ENCODE measurements around the gene TBCEL. TPM values are rescaled to one million over a fixed set of nuclear protein-coding genes. Genes with fewer than 3 reads are reported as not detected.
A peak's percentile ranks its signal among the peaks of the same experiment; 100 is the strongest.

The TBCEL gene
- total RNA-seq, 4 donors from 2014 or later, result 8.5 to 37.1 (median 11.3) TPM

DNA sequence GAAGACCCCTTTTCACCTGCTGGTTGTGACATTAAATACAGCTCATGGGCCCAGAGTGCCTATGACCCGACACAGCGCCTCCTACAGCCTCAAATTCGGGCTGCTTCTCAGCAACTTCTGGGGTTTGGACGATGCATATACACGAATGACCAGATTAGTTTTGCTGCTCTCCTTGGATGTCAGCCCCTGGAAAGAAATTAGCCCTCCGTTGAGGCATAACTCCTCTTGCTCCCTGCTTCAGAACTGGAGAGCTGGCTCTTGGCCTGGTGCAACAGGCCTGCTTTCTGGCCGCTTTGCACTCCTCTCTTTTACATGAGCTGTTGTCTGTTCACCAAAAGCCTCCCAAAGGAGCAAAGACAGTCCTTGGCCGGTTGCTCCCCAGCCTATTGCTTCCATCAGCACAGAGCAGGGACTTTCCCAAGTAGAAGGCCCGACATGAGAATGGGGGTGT is 80.4 kb downstream of the TBCEL start:
- peak overlapping the region in 1 of 4 donors; percentile 5 for H3K27ac ChIP-seq
- H3K4me3 ChIP-seq, result no peak overlapping the region
- no peak for DNase-seq
- H3K4me1 ChIP-seq, result peaks cover 0 to 4% (median 0%) of the 10 kb centered on the region in 4 donors
- TF ChIP-seq, protein P1, sequence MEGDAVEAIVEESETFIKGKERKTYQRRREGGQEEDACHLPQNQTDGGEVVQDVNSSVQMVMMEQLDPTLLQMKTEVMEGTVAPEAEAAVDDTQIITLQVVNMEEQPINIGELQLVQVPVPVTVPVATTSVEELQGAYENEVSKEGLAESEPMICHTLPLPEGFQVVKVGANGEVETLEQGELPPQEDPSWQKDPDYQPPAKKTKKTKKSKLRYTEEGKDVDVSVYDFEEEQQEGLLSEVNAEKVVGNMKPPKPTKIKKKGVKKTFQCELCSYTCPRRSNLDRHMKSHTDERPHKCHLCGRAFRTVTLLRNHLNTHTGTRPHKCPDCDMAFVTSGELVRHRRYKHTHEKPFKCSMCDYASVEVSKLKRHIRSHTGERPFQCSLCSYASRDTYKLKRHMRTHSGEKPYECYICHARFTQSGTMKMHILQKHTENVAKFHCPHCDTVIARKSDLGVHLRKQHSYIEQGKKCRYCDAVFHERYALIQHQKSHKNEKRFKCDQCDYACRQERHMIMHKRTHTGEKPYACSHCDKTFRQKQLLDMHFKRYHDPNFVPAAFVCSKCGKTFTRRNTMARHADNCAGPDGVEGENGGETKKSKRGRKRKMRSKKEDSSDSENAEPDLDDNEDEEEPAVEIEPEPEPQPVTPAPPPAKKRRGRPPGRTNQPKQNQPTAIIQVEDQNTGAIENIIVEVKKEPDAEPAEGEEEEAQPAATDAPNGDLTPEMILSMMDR (IDR thresholded peaks at IDR 0.05), result no peak
- no peak for TF ChIP-seq POLR2A (IDR thresholded peaks at IDR 0.05)
- no peaks in the 10 kb centered on the region for H3K36me3 ChIP-seq
- H3K9me3 ChIP-seq, result no peaks in the 10 kb centered on the region
- no peaks in the 10 kb centered on the region for H3K27me3 ChIP-seq

DNA sequence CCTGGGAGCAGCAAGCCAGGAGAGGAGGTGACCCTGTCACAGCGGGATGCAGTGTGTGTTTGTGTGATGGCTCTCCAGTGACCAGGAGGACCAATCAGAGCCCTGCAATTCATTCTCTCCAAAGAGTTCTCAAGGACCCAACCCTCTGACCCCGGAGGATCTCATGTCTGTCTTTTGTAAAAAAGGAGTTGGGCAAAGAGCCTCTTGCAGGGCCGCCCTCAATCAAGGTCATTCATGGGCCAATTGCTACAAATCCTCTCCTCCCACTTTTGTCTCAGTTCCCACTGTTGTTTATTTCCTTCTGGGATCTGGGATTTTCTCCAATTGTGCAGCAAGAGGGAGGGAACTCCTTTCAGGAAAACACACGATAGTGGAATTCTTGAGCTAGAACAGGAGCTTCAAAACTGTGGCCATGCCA is 81.2 kb downstream of the TBCEL start:
- no peak for DNase-seq

DNA sequence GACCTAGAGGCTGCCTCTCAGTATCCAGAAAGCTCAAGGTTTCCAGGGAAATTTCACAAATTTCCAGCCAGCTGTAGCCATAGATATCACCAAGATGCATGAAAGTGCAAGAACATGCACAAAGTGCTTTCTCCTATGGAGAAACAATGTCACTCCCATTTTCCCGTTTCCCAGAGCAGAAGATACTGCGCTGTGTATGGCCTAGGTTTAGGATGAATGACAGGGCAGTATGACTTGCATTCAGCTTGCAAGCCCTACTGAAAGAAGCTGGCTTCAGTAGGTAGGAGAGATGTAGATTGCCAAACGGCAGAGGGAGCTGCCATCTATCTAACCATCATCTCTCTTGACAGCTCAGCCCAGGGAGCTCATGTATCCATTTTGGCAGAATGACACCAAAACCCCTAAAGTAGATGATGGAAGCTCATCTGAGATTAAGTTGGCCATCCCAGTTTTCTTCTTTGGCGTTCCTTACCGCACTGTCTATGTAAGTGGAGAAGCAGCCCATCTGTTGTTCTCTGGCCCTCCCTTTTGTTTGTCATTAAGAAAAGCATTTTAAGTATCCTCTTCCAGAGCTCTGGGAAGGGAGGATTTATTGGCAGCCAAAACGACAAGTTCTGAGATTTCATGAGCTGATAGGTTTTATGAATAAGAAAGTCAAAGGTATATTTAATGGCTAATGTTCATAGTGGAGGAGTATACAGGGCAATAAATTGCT is 81.7 kb downstream of the TBCEL start:
- Histone ChIP-seq H3K36me3 (no peaks in the 10 kb centered on the region), H3K9me3 (no peaks in the 10 kb centered on the region), H3K27ac (no peak overlapping the region), H3K4me1 (peaks cover 0 to 4% (median 0%) of the 10 kb centered on the region in 4 donors), H3K27me3 (no peaks in the 10 kb centered on the region), H3K4me3 (no peak overlapping the region)
- TF ChIP-seq, protein P1 (IDR thresholded peaks at IDR 0.05), result no peak
- TF ChIP-seq POLR2A (IDR thresholded peaks at IDR 0.05), result no peak
- no peak for DNase-seq

More for the DNA sequence above, 81.2 kb downstream of the TBCEL start:
- no peak overlapping the region for H3K4me3 ChIP-seq
- no peak for TF ChIP-seq POLR2A (IDR thresholded peaks at IDR 0.05)
- TF ChIP-seq, protein P1 (IDR thresholded peaks at IDR 0.05), result no peak
- peaks cover 0 to 4% (median 0%) of the 10 kb centered on the region in 4 donors for H3K4me1 ChIP-seq
- no peaks in the 10 kb centered on the region for H3K27me3 ChIP-seq
- H3K9me3 ChIP-seq, result no peaks in the 10 kb centered on the region
- H3K27ac ChIP-seq, result no peak overlapping the region
- no peaks in the 10 kb centered on the region for H3K36me3 ChIP-seq

DNA sequence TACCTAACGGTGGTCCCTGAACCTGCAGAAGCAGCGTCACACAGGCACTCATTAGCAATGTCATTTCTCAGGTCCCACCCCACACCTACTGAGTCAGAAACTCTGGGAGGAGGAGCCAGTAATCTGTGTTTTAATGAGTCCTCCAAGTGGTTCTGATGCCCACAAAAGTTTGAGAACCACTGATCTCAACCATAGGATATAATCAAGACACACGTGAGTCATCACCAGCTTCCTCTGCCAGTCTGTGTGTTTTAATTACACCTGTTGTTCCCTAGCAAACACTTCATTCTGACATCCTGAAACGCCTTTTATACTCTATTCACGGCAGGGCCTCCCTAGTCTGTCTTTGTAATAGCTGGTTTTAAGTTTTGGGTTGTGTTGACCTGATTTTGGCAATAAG is 82.9 kb downstream of the TBCEL start:
- TF ChIP-seq POLR2A (IDR thresholded peaks at IDR 0.05), result no peak
- TF ChIP-seq, protein P1 (IDR thresholded peaks at IDR 0.05), result no peak
- Histone ChIP-seq H3K27ac (no peak overlapping the region), H3K4me3 (no peak overlapping the region), H3K27me3 (no peaks in the 10 kb centered on the region), H3K9me3 (no peaks in the 10 kb centered on the region), H3K4me1 (peaks cover 0 to 4% (median 0%) of the 10 kb centered on the region in 4 donors), H3K36me3 (no peaks in the 10 kb centered on the region)
- DNase-seq, result no peak

DNA sequence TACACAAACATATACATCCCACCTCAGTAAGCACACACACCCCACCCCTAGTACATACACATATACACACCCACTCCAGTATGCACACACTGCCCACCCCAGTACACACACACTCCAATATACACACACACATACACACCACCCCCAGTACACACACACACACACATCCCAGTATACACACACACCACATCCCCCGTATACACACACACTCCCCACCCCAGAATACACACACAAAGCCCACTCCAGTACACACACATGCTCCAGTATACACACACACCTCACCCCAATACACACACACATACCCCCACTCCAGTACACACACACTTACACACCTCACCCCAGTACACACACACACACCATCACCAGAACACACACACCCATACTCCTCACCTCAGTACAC is 84.5 kb downstream of the TBCEL start:
- H3K27me3 ChIP-seq, result no peaks in the 10 kb centered on the region

More for the DNA sequence above, 84.5 kb downstream of the TBCEL start:
- no peaks in the 10 kb centered on the region for H3K9me3 ChIP-seq
- DNase-seq, result no peak
- peaks cover 0 to 4% (median 0%) of the 10 kb centered on the region in 4 donors for H3K4me1 ChIP-seq
- no peaks in the 10 kb centered on the region for H3K36me3 ChIP-seq
- TF ChIP-seq, protein P1 (IDR thresholded peaks at IDR 0.05), result no peak
- no peak for TF ChIP-seq POLR2A (IDR thresholded peaks at IDR 0.05)
- H3K4me3 ChIP-seq, result no peak overlapping the region
- no peak overlapping the region for H3K27ac ChIP-seq

Measured in Peyer's patch (tissue), 4 donors.